Activated CD4-positive, CD25-positive, alpha-beta regulatory T cell treated with anti-CD3 and anti-CD28 coated beads, Interleukin-2, amount 50 U/mL, for 72 hours (primary cell): ENCODE results near the gene RAB33B.
"Not testable (repeated sequence)": the region's sequence is repeated elsewhere in the genome, so short reads cannot be mapped to it uniquely, and the experiment has no call there.

Source experiments
- DNase-seq: peaks from one replicate; pipeline ENCODE4 v3.0.0; 2021

The RAB33B gene

DNA sequence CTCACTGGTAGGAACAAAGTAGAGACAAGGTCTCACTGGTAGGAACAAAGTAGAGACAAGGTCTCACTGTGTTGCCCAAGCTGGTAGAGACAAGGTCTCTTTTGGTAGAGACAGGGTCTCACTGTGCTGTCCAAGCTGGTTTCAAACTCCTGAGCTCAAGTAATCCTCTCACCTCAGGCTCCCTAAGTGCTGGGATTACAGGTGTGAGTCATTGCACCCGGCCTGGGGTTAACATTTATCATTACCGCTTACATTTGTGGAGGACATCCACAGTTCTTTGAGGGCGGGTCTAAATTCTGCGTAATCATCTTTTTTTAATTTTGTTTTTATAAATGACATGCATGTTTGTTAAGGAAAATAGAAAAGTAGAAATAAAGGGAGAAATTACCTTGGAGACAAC, 12.0 kb downstream of the RAB33B start:
- no peak for DNase-seq

- DNase-seq, result not testable (repeated sequence)
These were observed 14.8 kb downstream of the RAB33B start for GRCh38 chr4:139468756-139469155.

- no peak for DNase-seq
These were observed 15.3 kb downstream of the RAB33B start for GRCh38 chr4:139469216-139469615.

GRCh38 chr4:139469869-139470268, 15.9 kb downstream of the RAB33B start:
- DNase-seq, result no peak

DNA sequence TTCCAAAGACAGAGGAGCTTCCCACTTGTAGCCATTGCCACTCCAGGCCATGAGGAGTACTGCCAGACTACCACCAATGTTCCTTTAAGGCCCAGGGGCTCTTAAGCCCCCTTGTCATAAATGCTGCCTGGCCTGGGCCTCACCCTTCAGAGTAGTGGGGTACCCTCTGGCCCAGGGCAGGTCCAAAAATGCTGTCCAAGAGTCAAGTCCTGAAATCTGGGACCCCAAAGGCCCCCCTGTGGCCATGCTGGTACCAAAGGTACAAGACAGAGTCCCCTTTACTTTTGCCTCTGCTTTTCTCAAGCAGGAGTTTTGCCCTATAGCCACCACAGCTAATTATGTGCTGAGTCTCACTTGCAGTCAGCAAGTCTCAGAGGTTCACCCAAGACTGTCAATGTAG, 16.4 kb downstream of the RAB33B start:
- no peak for DNase-seq

DNA sequence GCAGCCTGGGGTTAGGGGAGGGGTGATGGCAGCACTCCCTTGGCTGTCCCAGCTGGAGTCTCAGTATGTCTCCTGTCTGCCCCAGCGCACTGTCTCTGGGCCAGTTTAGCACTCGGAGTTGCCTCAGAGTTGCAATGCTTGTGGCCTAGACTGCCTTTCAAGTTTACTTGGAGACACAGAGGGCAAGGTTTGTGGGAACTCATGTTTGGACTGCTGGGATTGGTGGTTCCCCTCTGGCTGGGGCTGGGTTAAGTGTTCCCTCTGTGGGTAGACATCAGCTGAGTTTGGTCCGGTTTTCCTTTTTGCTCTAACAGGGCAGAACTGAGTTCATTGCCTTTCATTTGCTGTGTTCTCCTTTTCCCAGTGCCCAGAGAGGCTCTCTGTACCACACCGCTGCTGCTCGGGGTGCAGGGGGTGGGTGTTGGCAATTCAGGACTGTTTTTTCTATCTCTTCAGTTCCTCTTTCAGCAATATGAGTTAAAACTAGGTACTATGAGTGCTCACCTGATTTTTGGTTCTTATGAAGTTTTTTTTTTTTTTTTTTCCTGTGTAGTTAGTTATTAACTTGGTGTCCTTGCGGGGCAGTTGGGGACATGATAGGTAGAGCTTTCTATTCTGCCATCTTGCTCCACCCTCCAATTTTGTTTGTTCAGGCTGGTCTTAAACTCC, 17.2 kb downstream of the RAB33B start:
- DNase-seq, result no peak

GRCh38 chr4:139472852-139473251, 18.9 kb downstream of the RAB33B start:
- no peak for DNase-seq

DNA sequence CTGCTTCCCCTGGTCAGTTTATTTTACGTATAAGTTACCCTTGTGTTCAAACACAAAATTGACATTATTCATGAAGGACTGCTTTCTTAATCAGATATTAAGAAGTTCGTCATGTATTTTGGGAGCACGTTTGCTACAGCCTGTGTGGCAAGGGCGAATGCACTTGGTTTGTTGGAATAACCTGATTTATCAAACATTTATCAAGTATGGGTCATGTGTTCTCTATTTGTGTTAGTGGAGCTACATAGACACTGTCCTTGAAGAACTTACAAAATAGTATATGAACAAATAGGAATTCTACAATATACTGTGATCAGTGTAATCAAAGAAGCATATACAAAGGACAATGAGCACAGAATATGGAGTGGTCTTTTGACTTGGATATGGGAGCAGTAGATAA, 22.4 kb downstream of the RAB33B start:
- DNase-seq, result no peak

DNA sequence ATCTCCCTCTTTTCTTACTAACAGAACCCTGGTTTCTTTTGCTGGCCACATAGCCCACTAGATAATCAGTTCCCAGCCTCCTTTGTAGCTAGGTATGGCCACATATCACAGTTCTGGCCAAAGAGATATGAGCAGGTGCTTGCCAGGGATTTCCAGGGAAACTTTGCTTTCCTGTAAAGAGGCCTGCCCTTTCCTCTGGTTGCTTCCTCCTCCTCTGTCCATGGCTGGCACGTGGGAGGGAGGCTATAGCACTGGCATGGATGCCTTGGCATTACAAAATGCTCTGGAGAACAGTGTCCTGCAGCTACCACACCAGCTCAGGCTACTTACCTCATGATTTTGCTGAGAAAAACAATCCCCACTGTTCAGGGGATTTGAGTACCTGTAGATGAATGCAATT, 27.5 kb downstream of the RAB33B start:
- DNase-seq, result no peak

- DNase-seq, result no peak
These were observed 29.1 kb downstream of the RAB33B start for GRCh38 chr4:139483000-139483399.

- no peak for DNase-seq
These were observed 30.9 kb downstream of the RAB33B start for GRCh38 chr4:139484783-139485311.

- DNase-seq, result no peak
These were observed 34.5 kb downstream of the RAB33B start for GRCh38 chr4:139488442-139488841.

DNA sequence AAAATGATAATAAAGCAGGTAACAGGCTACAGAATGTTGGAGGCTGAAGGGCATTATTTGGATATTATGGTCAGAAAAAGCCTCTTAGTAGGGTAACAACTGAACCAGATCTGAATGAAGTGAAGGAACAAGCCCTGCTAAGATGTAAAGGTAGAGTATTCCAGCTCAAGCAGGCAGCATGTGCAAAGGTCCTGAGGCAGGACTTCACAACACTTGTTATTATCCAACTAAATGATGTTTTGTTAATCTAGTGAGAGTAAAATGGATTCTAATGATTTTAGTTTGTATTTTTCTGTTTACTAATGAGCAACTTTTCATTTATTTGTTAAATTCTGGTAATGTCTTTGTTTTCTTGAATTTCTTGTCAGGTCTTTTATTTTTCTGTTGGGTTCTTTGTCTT, 35.7 kb downstream of the RAB33B start:
- DNase-seq, result no peak

DNA sequence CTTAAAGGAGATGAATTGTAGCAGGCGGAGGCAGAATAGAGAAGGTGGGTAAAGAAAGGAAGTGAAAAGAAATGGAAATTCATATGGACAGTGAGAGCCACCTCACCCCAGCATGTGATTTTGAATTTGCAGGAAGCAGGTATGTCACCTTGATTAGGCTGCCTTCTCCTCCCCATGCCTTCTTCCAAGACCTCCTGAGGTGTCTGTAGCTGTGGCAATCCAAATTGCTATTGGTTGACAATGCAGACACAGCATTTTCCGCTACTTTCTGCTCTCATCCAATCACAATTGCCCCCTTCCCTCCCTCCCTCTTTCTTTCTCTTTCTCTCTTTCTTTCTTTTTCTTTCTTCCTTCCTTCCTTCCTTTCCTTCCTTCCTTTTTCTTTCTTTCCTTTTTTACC, 38.5 kb downstream of the RAB33B start:
- no peak for DNase-seq

- DNase-seq, result no peak
These were observed 39.3 kb downstream of the RAB33B start for GRCh38 chr4:139493176-139493575.

DNA sequence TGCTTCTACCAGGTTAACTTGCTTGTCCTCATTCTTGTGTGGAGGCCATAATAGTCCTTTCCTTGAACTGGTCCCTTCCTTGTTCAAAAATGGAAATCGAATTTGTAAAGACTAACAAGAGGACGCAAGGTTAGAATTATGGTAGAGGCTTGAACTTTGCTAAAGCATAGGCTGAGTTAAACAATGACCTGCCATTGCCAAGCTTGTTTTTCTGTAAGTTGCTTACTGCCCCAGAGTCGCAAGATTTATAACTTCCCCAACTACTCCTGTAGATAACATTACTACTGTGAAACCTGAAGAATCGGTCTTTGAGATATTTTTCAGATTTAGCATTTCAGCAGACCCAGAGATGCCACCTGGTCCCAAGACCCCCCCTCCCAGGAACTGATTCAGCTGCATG, 45.3 kb downstream of the RAB33B start:
- DNase-seq, result no peak

DNA sequence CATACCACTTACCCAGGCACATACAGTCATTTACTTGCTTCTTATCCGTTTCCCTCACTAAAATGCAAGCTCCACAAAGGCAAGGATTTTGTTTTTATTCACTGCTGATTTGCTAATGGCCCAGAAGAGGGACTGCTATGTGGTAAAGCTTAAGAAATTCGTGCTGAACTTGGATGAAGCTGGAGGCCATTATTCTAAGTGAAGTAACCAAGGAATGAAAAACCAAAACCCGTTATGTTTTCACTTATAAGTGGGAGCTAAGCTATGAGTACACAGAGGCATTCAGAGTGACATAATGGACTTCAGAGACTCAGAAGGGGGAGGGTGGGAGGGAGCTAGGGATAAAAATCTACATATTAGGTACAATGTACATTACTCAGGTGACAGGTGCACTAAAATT, 47.2 kb downstream of the RAB33B start:
- DNase-seq, result no peak

GRCh38 chr4:139501527-139501926, 47.6 kb downstream of the RAB33B start:
- DNase-seq, result no peak

GRCh38 chr4:139501927-139502899, 48.3 kb downstream of the RAB33B start:
- no peak for DNase-seq

DNA sequence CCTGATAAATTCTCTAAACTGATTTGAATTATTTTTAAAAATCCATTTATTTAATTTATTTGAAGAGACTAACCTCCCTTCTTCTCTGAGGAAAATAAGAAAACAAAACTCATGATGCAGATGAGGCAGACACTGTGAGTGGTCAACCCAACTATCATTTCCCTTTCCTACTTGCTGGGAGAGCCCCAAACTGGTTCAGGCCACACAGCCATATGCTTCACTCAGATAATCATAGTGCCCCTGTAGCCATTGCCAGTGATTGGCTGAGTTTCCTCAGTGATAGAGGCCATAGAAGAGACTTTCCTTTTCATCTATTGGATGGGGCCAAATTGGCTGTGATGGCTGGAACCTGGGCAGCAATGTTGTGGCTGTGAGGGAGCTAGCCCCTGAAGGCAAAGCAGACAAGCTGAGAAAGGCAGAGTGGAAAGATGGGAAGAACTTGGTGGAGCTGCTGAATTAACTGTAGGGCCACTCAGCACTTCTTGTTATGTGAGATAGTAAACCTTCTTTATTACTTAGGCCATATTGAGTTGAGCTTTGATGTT, 49.8 kb downstream of the RAB33B start:
- no peak for DNase-seq

DNA sequence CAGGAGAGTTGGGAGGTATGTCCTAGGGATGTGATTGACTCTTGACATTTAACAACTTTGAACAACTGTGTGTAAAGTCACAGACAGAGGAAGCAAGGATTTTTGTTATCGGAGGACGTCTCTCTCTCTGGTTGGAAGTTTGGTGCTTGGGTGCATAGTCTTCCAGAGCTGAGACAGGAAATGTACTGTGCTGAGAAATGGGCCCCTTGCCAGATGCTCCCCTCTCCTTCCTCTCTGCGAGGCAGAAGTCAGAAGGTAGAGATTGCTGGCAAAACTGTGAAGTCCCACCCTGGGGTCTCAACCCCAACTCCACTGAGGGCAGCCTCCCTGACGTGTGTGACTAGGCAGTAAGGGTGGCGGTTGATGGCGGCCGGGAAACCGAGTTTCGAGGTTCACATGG, 52.9 kb downstream of the RAB33B start:
- DNase-seq, result no peak

GRCh38 chr4:139508581-139509237, 54.8 kb downstream of the RAB33B start:
- DNase-seq, result no peak

DNA sequence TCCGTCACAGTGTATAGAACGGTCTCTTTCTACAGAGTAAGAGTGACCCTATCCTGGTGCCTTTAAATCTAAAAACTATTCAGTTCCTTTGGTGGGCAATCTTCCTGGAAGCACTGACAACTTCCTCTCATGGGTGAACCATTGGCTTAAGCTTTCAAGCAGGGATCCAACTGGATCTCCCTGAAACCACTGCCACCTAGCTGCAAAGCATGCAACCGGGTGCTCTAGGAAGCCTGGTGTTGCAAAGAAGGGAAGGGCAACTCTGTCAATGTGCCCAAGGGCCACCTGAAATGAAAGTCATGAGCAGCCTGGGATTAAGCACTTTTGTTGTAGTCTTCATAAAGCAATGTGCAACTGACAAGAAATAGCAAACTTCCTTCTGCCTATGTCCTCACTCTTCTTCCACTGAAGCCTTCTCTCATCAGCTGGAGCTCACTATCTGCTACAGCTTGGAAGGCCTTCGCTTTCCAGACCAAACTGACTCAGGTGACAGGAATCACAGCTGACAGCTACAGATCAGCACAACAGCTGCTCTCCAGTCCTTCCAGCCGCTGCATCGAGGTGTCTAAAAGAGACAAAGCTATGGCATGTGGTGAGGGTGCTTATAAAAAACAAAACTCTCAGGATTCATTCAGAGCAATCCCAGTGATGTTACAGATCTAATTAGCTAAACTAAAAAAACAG, 55.9 kb downstream of the RAB33B start:
- DNase-seq, result no peak
